Measurements from ENCODE around the gene ICAM1. TPM values are rescaled to one million over a fixed set of nuclear protein-coding genes. Genes with fewer than 3 reads are reported as not detected.

The ICAM1 gene
- 130 and 143 TPM in 2 replicates for total RNA-seq

GRCh38 chr19:10270616-10271394 lies at the start of gene ICAM1:
ICAM1 (plus strand) TSS chr19:10271120; CDS start chr19:10271160, 40 bp downstream.

GRCh38 chr19:10230861-10231611 lies 39.9 kb upstream of the ICAM1 start, which contains the start of gene S1PR2:
S1PR2 (minus strand) TSS chr19:10231331; CDS start chr19:10224905, 6,426 bp downstream.

GRCh38 chr19:10251792-10252694 lies 18.9 kb upstream of the ICAM1 start, which contains the start of gene MRPL4:
MRPL4 (plus strand) TSS chr19:10252214; CDS start chr19:10252254, 40 bp downstream.

GRCh38 chr19:10286803-10287737 lies 16.1 kb downstream of the ICAM1 start, which contains the start of gene ICAM4:
ICAM4 (plus strand) TSS chr19:10286955; CDS start chr19:10287013, 58 bp downstream.

GRCh38 chr19:10289836-10290356 lies 19.0 kb downstream of the ICAM1 start, which contains the start of gene ICAM5:
ICAM5 (plus strand) TSS chr19:10289952; CDS start chr19:10290044, 92 bp downstream.

GRCh38 chr19:10309423-10309822 lies 38.5 kb downstream of the ICAM1 start, which contains the start of gene ZGLP1:
ZGLP1 (minus strand) TSS chr19:10309815.

GRCh38 chr19:10315335-10316214 lies 44.7 kb downstream of the ICAM1 start, which contains the start of gene FDX2:
FDX2 (minus strand) TSS chr19:10316015; CDS start chr19:10315996, 19 bp downstream.

GRCh38 chr19:10332965-10333757 lies 62.2 kb downstream of the ICAM1 start, which contains the start of gene RAVER1:
RAVER1 (minus strand) TSS chr19:10333529; CDS start chr19:10333507, 22 bp downstream.

Other genes with a start within 250 kb of the ICAM1 start
- gene SHFL, start 184.8 kb upstream of the ICAM1 start, total RNA-seq = 32.0 and 37.4 TPM in 2 replicates
- 0.13 TPM in 1 of 2 replicates, not detected in the other for gene ANGPTL6, start 168.4 kb upstream of the ICAM1 start, total RNA-seq
- 48.8 and 51.4 TPM in 2 replicates for gene PPAN, start 164.8 kb upstream of the ICAM1 start, total RNA-seq
- 0.47 and 2.7 TPM in 2 replicates for gene P2RY11, start 159.4 kb upstream of the ICAM1 start, total RNA-seq
- 261 and 266 TPM in 2 replicates for gene EIF3G, start 151.2 kb upstream of the ICAM1 start, total RNA-seq
- gene DNMT1, start 76.2 kb upstream of the ICAM1 start, total RNA-seq = 127 and 139 TPM in 2 replicates
- gene S1PR2, start 39.8 kb upstream of the ICAM1 start, total RNA-seq = 1.00 and 1.5 TPM in 2 replicates
- 102 and 128 TPM in 2 replicates for gene MRPL4, start 18.9 kb upstream of the ICAM1 start, total RNA-seq
- gene ICAM4, start 15.8 kb downstream of the ICAM1 start, total RNA-seq = 0.40 and 0.44 TPM in 2 replicates
- not detected in 2 replicates for gene ICAM5, start 18.8 kb downstream of the ICAM1 start, total RNA-seq
- 1.4 TPM in 1 of 2 replicates, not detected in the other for gene ZGLP1, start 38.7 kb downstream of the ICAM1 start, total RNA-seq
- gene FDX2, start 44.9 kb downstream of the ICAM1 start, total RNA-seq = 34.9 and 48.2 TPM in 2 replicates
- 43.6 and 45.8 TPM in 2 replicates for gene RAVER1, start 62.4 kb downstream of the ICAM1 start, total RNA-seq
- 7.7 and 9.4 TPM in 2 replicates for gene ICAM3, start 68.5 kb downstream of the ICAM1 start, total RNA-seq
- 120 and 124 TPM in 2 replicates for gene TYK2, start 109.5 kb downstream of the ICAM1 start, total RNA-seq
- 343 and 390 TPM in 2 replicates for gene CDC37, start 132.4 kb downstream of the ICAM1 start, total RNA-seq
- gene PDE4A, start 149.4 kb downstream of the ICAM1 start, total RNA-seq = 2.2 and 4.8 TPM in 2 replicates
- gene KEAP1, start 232.2 kb downstream of the ICAM1 start, total RNA-seq = 83.8 and 86.8 TPM in 2 replicates
- gene S1PR5, start 246.3 kb downstream of the ICAM1 start, total RNA-seq = not detected in 2 replicates